ENCODE results near the gene TNFSF12. TPM values are rescaled to one million over a fixed set of nuclear protein-coding genes. Genes with fewer than 3 reads are reported as not detected.
A peak's percentile ranks its signal among the peaks of the same experiment; 100 is the strongest.

TNFSF12 gene
- polyA plus RNA-seq, 1 experiment, result 27.1 TPM

DNA sequence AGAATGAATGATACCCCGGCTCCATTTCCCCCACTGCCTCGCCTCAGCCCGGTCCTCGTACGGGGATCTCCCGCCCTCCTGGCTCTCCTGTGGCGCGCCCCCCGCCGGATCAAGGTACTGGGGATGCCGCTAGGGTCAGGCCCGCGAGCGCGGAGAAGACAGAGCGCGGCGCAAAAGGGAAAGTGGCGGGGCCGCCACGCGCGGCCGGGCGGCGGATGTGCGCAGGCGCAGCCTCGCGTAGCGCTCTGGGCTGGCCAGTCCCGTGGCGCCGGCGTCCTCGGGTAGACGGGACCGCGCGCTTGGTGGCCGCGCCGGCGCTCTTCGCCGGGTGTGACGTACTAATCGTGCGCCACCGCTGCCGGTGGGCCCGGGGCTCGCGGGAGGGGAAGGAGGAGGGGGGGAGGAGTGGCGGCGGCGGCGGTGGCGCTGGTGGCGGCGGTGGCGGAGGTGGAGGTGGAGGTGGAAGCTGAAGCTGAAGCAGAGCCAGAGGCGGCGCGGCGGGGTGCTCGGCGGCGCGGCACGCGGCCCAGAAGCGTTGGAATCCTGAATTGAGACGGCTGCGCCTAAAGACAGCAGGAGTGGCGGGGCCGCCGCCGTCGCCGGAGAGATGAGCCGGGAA is 12.8 kb downstream of the TNFSF12 start, which contains the start of gene SENP3:
SENP3 (plus strand) TSS at position 331 of the 619 bp plus-strand sequence. CDS start 1,158 bp downstream, outside the sequence.
- ChIA-PET POLR2A (interaction anchor here (0.6 to 1.8 kb wide), 10 partner anchors 12 to 158 kb away, joined by 3 to 8 read pairs (median 4); partner anchors contain the start of genes CD68, MPDU1 and TMEM256), CTCF (interaction anchor here (0.6 to 3.1 kb wide), 36 partner anchors 9 to 308 kb away, joined by 3 to 116 read pairs (median 7); partner anchors contain the start of genes CD68, MPDU1, NEURL4 and NLGN2)
- Histone ChIP-seq H3K9me3 (ENCODE audit: control insufficient read depth, insufficient read depth, low read length) (no peaks in the 10 kb centered on the region; the same call in 1 of the 2 replicates), H3K27ac (ENCODE audit: low read depth, low read length) (peak within 1 kb of the TSS; percentile 83), H3K27me3 (ENCODE audit: control insufficient read depth, insufficient read depth, low read length) (no peaks in the 10 kb centered on the region), H3K4me3 (ENCODE audit: low read depth, low read length) (peak within 1 kb of the TSS; percentile 82)
- DNase-seq (ENCODE audit: low read depth, low spot score), result peak; percentile 61
- TF ChIP-seq, protein P1, sequence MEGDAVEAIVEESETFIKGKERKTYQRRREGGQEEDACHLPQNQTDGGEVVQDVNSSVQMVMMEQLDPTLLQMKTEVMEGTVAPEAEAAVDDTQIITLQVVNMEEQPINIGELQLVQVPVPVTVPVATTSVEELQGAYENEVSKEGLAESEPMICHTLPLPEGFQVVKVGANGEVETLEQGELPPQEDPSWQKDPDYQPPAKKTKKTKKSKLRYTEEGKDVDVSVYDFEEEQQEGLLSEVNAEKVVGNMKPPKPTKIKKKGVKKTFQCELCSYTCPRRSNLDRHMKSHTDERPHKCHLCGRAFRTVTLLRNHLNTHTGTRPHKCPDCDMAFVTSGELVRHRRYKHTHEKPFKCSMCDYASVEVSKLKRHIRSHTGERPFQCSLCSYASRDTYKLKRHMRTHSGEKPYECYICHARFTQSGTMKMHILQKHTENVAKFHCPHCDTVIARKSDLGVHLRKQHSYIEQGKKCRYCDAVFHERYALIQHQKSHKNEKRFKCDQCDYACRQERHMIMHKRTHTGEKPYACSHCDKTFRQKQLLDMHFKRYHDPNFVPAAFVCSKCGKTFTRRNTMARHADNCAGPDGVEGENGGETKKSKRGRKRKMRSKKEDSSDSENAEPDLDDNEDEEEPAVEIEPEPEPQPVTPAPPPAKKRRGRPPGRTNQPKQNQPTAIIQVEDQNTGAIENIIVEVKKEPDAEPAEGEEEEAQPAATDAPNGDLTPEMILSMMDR (IDR thresholded peaks at IDR 0.05; ENCODE audit: low read depth, low read length), result no peak

GRCh38 chr17:7562208-7562605 is 13.3 kb downstream of the TNFSF12 start:
- TF ChIP-seq, protein P1 (IDR thresholded peaks at IDR 0.05; ENCODE audit: low read depth, low read length), result no peak
- peak overlapping the region; percentile 82 for H3K4me3 ChIP-seq (ENCODE audit: low read depth, low read length)
- DNase-seq (ENCODE audit: low read depth, low spot score), result no peak
- ChIA-PET POLR2A (interaction anchor here (0.8 to 1.2 kb wide), 4 partner anchors 11 to 27 kb away, joined by 3 to 5 read pairs (median 3); partner anchors contain the start of gene CD68), CTCF (interaction anchor here (1.7 to 2.9 kb wide), 4 partner anchors 9 to 27 kb away, joined by 7 to 24 read pairs (median 10); partner anchors contain the start of gene SOX15)
- no peaks in the 10 kb centered on the region; the same call in 1 of the 2 replicates for H3K9me3 ChIP-seq (ENCODE audit: control insufficient read depth, insufficient read depth, low read length)
- no peaks in the 10 kb centered on the region for H3K27me3 ChIP-seq (ENCODE audit: control insufficient read depth, insufficient read depth, low read length)
- peak overlapping the region; percentile 52 for H3K27ac ChIP-seq (ENCODE audit: low read depth, low read length)

DNA sequence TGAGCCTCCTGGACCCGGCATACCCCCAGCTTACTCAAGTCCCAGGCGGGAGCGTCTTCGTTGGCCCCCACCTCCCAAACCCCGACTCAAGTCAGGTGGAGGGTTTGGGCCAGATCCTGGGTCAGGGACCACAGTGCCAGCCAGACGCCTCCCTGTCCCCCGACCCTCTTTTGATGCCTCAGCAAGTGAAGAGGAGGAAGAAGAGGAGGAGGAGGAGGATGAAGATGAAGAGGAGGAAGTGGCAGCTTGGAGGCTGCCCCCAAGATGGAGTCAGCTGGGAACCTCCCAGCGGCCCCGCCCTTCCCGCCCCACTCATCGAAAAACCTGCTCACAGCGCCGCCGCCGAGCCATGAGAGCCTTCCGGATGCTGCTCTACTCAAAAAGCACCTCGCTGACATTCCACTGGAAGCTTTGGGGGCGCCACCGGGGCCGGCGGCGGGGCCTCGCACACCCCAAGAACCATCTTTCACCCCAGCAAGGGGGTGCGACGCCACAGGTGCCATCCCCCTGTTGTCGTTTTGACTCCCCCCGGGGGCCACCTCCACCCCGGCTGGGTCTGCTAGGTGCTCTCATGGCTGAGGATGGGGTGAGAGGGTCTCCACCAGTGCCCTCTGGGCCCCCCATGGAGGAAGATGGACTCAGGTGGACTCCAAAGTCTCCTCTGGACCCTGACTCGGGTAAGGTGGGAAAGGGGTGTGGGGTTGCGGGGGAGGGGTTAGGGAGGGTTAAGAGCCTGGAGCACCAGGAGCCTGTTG is 14.4 kb downstream of the TNFSF12 start:
- CTCF ChIA-PET, result no interaction called here

GRCh38 chr17:7569571-7569970 is 20.7 kb downstream of the TNFSF12 start:
- H3K27me3 ChIP-seq (ENCODE audit: control insufficient read depth, insufficient read depth, low read length), result no peaks in the 10 kb centered on the region
- no peak for DNase-seq (ENCODE audit: low read depth, low spot score)
- no peak overlapping the region for H3K4me3 ChIP-seq (ENCODE audit: low read depth, low read length)
- H3K27ac ChIP-seq (ENCODE audit: low read depth, low read length), result no peak overlapping the region
- TF ChIP-seq, protein P1 (IDR thresholded peaks at IDR 0.05; ENCODE audit: low read depth, low read length), result no peak
- ChIA-PET POLR2A (interaction anchor here (1.3 kb wide), 1 partner anchor 10 kb away, joined by 3 read pairs; the partner anchor contains the start of gene CD68), CTCF (interaction anchor here (1.6 to 3.4 kb wide), 2 partner anchors 8 to 55 kb away, joined by 4 to 24 read pairs; partner anchors contain the start of gene SENP3)
- H3K9me3 ChIP-seq (ENCODE audit: control insufficient read depth, insufficient read depth, low read length), result peaks cover 7% of the 10 kb centered on the region; the same call in 1 of the 2 replicates

More for the DNA sequence above, 14.4 kb downstream of the TNFSF12 start:
- no peak overlapping the region for H3K27ac ChIP-seq (ENCODE audit: low read depth, low read length)
- H3K27me3 ChIP-seq (ENCODE audit: control insufficient read depth, insufficient read depth, low read length), result no peaks in the 10 kb centered on the region
- TF ChIP-seq, protein P1 (IDR thresholded peaks at IDR 0.05; ENCODE audit: low read depth, low read length), result no peak
- POLR2A ChIA-PET, result no interaction called here
- DNase-seq (ENCODE audit: low read depth, low spot score), result no peak
- H3K9me3 ChIP-seq (ENCODE audit: control insufficient read depth, insufficient read depth, low read length), result no peaks in the 10 kb centered on the region; the same call in 1 of the 2 replicates
- H3K4me3 ChIP-seq (ENCODE audit: low read depth, low read length), result 0 out of 2 replicates have a peak overlapping the region, but pooled peaks have one; percentile 82
